ENCODE results near the gene HOXB2.
"Not testable (repeated sequence)": the region's sequence is repeated elsewhere in the genome, so short reads cannot be mapped to it uniquely, and the experiment has no call there.

The HOXB2 gene

GRCh38 chr17:48543854-48544348 lies 1.0 kb downstream of the HOXB2 start:
- Mint-ChIP-seq H3K36me3 (peaks cover 1% of the 10 kb centered on the region), H3K9me3 (no peaks in the 10 kb centered on the region), H3K4me1 (peaks cover 59% of the 10 kb centered on the region), H3K27me3 (peaks cover 1% of the 10 kb centered on the region), H3K4me3 (peak overlapping the region; percentile 88), H3K27ac (peak overlapping the region; percentile 90)

DNA sequence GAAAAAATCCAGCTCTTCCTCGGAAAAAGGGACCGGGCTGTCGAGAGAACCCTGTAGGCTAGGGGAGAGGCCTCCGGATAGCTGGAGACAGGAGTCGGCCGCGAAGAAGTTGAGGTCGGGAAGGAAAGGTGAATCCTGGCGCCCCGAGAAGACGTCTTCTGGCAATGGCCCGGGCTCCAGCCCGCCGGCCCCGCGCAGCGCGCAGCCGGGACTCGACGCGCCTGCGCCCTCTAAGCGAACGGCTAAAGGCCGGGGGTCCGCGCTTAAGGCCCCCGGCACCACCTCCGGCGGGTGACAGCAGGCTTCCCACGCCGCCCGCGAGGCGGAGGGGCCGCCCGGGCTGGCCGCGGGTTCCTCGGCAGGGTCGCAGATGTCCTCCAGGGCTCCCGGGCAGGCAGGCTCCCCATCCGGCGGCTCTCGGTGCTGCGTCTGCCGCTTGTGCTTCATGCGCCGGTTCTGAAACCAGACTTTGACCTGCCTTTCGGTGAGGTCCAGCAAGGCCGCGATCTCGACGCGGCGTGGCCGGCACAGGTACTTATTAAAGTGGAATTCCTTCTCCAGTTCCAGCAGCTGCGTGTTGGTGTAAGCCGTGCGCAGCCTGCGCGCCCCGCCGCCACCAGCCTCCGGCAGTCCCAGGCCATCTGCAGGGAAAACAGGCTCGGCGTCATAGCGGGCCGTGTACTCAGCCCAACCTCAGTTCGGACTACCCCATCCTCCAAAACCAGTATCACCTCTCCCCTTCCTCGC lies 1.6 kb downstream of the HOXB2 start:
- peak overlapping the region; percentile 100 for H3K27ac Mint-ChIP-seq
- peaks cover 1% of the 10 kb centered on the region for H3K36me3 Mint-ChIP-seq
- H3K27me3 Mint-ChIP-seq: peaks cover 1% of the 10 kb centered on the region
- peak overlapping the region; percentile 97 for H3K4me3 Mint-ChIP-seq
- H3K9me3 Mint-ChIP-seq: no peaks in the 10 kb centered on the region
- H3K4me1 Mint-ChIP-seq: peaks cover 55% of the 10 kb centered on the region

DNA sequence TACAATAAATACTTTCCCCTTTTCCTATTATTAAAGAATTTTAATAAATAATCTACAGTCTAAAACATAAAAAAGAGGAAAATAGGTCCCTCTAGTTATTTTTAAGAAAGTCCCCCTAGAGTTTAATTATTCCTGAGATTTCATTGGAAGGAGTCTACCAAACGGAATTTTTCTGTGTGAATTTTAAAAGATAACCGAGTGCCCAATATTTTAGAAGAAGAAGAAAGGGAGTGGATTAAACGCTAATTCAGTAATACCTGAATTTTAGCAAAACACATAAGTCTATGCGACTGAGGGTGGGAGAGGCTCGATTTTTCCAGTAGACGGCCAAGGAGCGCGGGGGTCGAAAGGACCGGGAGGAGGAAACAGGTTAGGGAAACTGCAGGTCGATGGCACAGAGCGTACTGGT lies 2.2 kb downstream of the HOXB2 start:
- Mint-ChIP-seq H3K4me3 (peak overlapping the region; percentile 97), H3K27me3 (peaks cover 1% of the 10 kb centered on the region), H3K9me3 (no peaks in the 10 kb centered on the region), H3K27ac (peak overlapping the region; percentile 100), H3K36me3 (peaks cover 1% of the 10 kb centered on the region), H3K4me1 (peaks cover 49% of the 10 kb centered on the region)

- H3K4me1 Mint-ChIP-seq: peaks cover 44% of the 10 kb centered on the region
- peak overlapping the region; percentile 97 for H3K4me3 Mint-ChIP-seq
- peak overlapping the region; percentile 100 for H3K27ac Mint-ChIP-seq
- no peaks in the 10 kb centered on the region for H3K9me3 Mint-ChIP-seq
- H3K36me3 Mint-ChIP-seq: peaks cover 1% of the 10 kb centered on the region
- peaks cover 1% of the 10 kb centered on the region for H3K27me3 Mint-ChIP-seq
These were observed 2.7 kb downstream of the HOXB2 start for GRCh38 chr17:48542114-48542656.

DNA sequence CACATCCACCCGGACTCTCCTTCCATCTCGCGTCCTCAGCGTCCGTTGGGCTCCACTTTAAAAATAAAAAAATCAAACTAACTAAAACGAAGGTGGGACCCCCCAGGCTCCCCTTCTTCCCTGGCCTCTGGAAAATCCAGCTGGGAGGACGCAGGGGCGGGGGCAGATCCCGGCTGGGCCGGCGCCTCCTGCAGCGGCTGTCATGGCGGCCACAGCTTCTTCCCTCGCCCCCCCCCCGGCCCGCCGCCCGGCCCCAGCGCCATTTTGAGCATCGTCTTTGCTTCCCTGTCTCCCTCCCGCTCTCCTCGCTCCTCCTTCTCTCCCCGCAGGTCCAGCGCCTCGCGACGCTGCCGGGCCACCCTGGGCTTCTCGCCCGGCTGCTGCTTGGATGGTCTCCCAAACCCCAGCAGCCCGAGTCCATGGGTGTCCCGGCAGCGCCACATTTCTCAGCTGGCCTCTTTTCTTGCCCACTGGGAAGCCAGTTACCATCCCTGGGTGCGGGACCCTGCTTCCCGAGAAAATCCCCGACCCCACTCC lies 3.3 kb downstream of the HOXB2 start:
- H3K4me3 Mint-ChIP-seq: peak overlapping the region; percentile 97
- no peaks in the 10 kb centered on the region for H3K9me3 Mint-ChIP-seq
- peaks cover 1% of the 10 kb centered on the region for H3K36me3 Mint-ChIP-seq
- peaks cover 41% of the 10 kb centered on the region for H3K4me1 Mint-ChIP-seq
- peak overlapping the region; percentile 100 for H3K27ac Mint-ChIP-seq
- H3K27me3 Mint-ChIP-seq: peaks cover 1% of the 10 kb centered on the region

DNA sequence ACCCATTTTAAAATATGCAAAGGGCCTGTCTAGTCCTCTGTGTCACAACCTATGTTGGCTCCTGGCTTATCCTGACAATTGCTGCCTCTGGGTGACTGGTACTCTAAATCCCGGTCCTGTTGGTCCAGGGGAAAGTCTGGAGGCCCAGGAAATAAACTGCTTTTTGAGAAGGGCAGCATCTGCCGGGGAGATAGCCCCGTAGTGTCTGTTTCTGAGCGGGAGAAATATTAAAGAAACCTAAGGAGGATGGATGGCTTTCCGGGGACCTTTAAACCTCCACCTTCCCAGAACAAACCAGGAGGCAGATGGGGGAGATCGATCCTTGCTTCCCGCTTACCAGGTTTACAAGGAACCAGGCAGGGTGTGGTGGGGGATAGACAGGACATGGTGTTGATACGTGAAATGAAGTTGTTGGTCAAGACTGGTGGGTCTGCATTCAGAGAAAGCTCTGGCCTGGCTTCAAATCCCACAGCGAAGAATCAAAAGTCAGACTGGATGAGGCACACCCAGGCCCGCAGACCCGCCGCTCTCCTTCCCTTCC lies 3.8 kb downstream of the HOXB2 start:
- peak overlapping the region; percentile 100 for H3K27ac Mint-ChIP-seq
- H3K36me3 Mint-ChIP-seq: peaks cover 1% of the 10 kb centered on the region
- peaks cover 35% of the 10 kb centered on the region for H3K4me1 Mint-ChIP-seq
- peak overlapping the region; percentile 97 for H3K4me3 Mint-ChIP-seq
- H3K9me3 Mint-ChIP-seq: no peaks in the 10 kb centered on the region
- peaks cover 1% of the 10 kb centered on the region for H3K27me3 Mint-ChIP-seq

GRCh38 chr17:48540213-48540612 lies 4.7 kb downstream of the HOXB2 start:
- H3K27ac Mint-ChIP-seq: no peak overlapping the region
- peaks cover 1% of the 10 kb centered on the region for H3K27me3 Mint-ChIP-seq
- peaks cover 26% of the 10 kb centered on the region for H3K4me1 Mint-ChIP-seq
- H3K4me3 Mint-ChIP-seq: peak overlapping the region; percentile 73
- H3K36me3 Mint-ChIP-seq: peaks cover 1% of the 10 kb centered on the region
- no peaks in the 10 kb centered on the region for H3K9me3 Mint-ChIP-seq

GRCh38 chr17:48539177-48539576 lies 5.7 kb downstream of the HOXB2 start:
- Mint-ChIP-seq H3K9me3 (no peaks in the 10 kb centered on the region), H3K36me3 (peaks cover 1% of the 10 kb centered on the region), H3K4me3 (no peak overlapping the region), H3K27ac (no peak overlapping the region), H3K4me1 (peaks cover 19% of the 10 kb centered on the region), H3K27me3 (peaks cover 1% of the 10 kb centered on the region)

DNA sequence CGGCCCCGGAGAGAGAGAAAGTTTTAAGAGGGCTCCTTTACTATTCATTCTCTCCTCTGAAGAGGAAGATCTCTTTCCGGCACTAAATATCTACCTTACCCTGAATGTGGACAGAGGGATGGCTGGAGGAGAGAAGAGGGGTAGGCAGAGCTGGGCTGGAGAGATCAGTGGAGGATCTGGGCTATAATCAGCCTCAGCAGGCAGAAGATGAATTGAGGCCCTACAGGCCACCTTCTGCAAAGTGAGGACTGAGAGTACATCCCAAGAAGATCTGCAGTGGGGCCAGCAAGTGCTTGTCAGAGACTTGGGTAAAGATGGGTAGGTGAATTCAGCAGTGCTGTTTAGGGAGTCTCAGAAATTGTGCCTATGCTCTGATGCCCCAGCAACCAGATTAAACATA lies 7.6 kb downstream of the HOXB2 start:
- Mint-ChIP-seq H3K27me3 (no peaks in the 10 kb centered on the region), H3K4me1 (peaks cover 15% of the 10 kb centered on the region), H3K9me3 (no peaks in the 10 kb centered on the region), H3K36me3 (peaks cover 1% of the 10 kb centered on the region), H3K27ac (no peak overlapping the region), H3K4me3 (no peak overlapping the region)

- H3K36me3 Mint-ChIP-seq, H3K27me3 Mint-ChIP-seq, H3K4me1 Mint-ChIP-seq, H3K4me3 Mint-ChIP-seq, H3K9me3 Mint-ChIP-seq, H3K27ac Mint-ChIP-seq: not testable (repeated sequence)
These were observed 8.9 kb downstream of the HOXB2 start for GRCh38 chr17:48535793-48536559.

GRCh38 chr17:48532261-48532660 lies 12.6 kb downstream of the HOXB2 start:
- H3K4me1 Mint-ChIP-seq: no peaks in the 10 kb centered on the region
- no peaks in the 10 kb centered on the region for H3K36me3 Mint-ChIP-seq
- H3K9me3 Mint-ChIP-seq: no peaks in the 10 kb centered on the region
- peaks cover 2% of the 10 kb centered on the region for H3K27me3 Mint-ChIP-seq
- no peak overlapping the region for H3K27ac Mint-ChIP-seq
- no peak overlapping the region for H3K4me3 Mint-ChIP-seq

GRCh38 chr17:48530887-48531272 lies 14.0 kb downstream of the HOXB2 start, which contains the start of gene HOXB1:
HOXB1 (minus strand) TSS chr17:48531011; CDS start chr17:48530904, 107 bp downstream.
- Mint-ChIP-seq H3K27ac (peak within 1 kb of the TSS; percentile 5), H3K36me3 (no peaks in the 10 kb centered on the region), H3K4me3 (no peak within 1 kb of the TSS)

DNA sequence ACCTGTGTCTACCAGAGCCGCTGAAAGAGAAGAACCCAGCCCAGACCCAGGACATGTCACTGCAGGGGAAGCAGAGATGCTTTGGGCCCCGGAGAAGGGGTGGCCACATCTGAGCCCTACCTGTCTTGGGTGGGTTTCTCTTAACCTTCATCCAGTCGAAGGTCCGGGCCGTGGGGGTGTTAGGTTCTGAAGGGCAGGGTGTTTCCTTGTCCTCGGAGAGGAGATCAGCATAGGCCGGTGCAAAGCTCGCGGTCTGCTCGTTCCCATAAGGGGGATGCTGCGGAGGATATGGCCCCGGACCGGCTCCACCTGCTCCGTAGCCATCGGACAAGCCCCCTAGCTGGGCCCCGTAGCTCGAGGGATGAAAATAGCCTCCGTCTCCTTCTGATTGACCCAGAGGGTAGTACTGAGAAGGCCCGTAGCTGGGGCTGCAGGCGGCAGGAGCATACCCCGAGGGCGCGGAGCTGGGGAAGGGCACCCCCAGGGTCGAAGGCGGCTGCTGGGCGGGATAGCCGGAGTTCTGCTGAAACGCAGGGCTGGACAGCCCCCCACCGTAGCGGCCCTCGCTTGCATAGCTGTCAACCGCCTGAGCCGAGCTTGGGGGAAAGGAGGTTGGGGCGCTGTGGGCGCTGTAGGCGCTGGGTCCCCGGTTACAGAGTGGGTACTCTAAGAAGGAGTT lies 14.6 kb downstream of the HOXB2 start:
- no peaks in the 10 kb centered on the region for H3K36me3 Mint-ChIP-seq
- H3K4me3 Mint-ChIP-seq: no peak overlapping the region
- H3K9me3 Mint-ChIP-seq: no peaks in the 10 kb centered on the region
- H3K27me3 Mint-ChIP-seq: peaks cover 7% of the 10 kb centered on the region
- no peak overlapping the region for H3K27ac Mint-ChIP-seq
- H3K4me1 Mint-ChIP-seq: peaks cover 9% of the 10 kb centered on the region

More at GRCh38 chr17:48530887-48531272, 14.0 kb downstream of the HOXB2 start, which contains the start of gene HOXB1:
- H3K4me1 Mint-ChIP-seq: peaks cover 7% of the 10 kb centered on the region
- H3K9me3 Mint-ChIP-seq: no peaks in the 10 kb centered on the region
- H3K27me3 Mint-ChIP-seq: peaks cover 4% of the 10 kb centered on the region

DNA sequence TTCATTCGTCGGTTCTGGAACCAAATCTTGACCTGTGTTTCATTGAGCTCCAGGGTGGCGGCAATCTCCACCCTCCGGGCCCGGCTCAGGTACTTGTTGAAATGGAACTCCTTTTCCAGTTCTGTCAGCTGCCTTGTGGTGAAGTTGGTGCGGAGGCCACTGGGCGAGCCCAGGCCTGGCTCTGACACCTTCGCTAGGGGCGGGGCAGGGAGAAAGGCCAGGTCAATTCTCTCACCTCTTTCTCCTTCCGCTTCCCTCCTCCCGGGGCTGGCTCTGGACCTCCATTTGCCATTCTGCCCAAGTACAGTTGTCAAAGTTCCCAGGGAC lies 15.3 kb downstream of the HOXB2 start:
- Mint-ChIP-seq H3K27me3 (peaks cover 10% of the 10 kb centered on the region), H3K4me3 (no peak overlapping the region), H3K27ac (no peak overlapping the region), H3K4me1 (peaks cover 9% of the 10 kb centered on the region), H3K9me3 (no peaks in the 10 kb centered on the region), H3K36me3 (no peaks in the 10 kb centered on the region)

Data from activated naive CD4-positive, alpha-beta T cell treated with anti-CD3 and anti-CD28 coated beads, Interleukin-2, amount 50 U/mL, for 24 hours (primary cell).